Smooth muscle cell (in vitro differentiated cells): ENCODE data around the gene ST6GALNAC1. TPM values are rescaled to one million over a fixed set of nuclear protein-coding genes. Genes with fewer than 3 reads are reported as not detected.

ENCODE experiments used
- DNase-seq: peaks from one replicate; lab custom pipeline; 2025; ENCODE audit not compliant: unreplicated experiment; lab: John Stamatoyannopoulos, UW
- H2AFZ ChIP-seq: fragments of 200-600 bp; sonication (generic); 2 replicates; pipeline ENCODE4 v1.6.0; 2016; ENCODE audit warnings: antibody characterized with exemption, low read depth, mild to moderate bottlenecking
- H3F3A ChIP-seq: fragments of 200-600 bp; sonication (generic); 2 replicates; pipeline ENCODE4 v1.6.0; 2017; ENCODE audit warnings: antibody characterized with exemption, low read depth
- H3K27ac ChIP-seq: fragments of 200-600 bp; sonication (generic); 2 replicates; pipeline ENCODE4 v1.5.1; 2016; ENCODE audit warnings: low read depth, mild to moderate bottlenecking
- H3K27me3 ChIP-seq: fragments of 200-600 bp; sonication (generic); 2 replicates; pipeline ENCODE4 v1.6.1; 2016; ENCODE audit warnings: low read depth, mild to moderate bottlenecking
- H3K36me3 ChIP-seq: fragments of 200-600 bp; sonication (generic); 2 replicates; pipeline ENCODE4 v1.5.1; 2016; ENCODE audit warnings: low read depth
- H3K4me1 ChIP-seq: fragments of 200-600 bp; sonication (generic); 2 replicates; pipeline ENCODE4 v1.5.1; 2016; ENCODE audit warnings: low read depth
- H3K4me2 ChIP-seq: fragments of 200-600 bp; sonication (generic); 2 replicates; pipeline ENCODE4 v1.6.0; 2016; ENCODE audit warnings: mild to moderate bottlenecking
- H3K4me3 ChIP-seq: fragments of 200-600 bp; sonication (generic); 2 replicates; pipeline ENCODE4 v1.5.1; 2016; ENCODE audit warnings: mild to moderate bottlenecking
- H3K79me2 ChIP-seq: fragments of 200-600 bp; sonication (generic); 2 replicates; pipeline ENCODE4 v1.6.0; 2016; ENCODE audit warnings: low read depth, mild to moderate bottlenecking
- H3K9ac ChIP-seq: fragments of 200-600 bp; sonication (generic); 2 replicates; pipeline ENCODE4 v1.6.0; 2016; ENCODE audit warnings: low read depth
- H3K9me3 ChIP-seq: fragments of 200-600 bp; sonication (generic); replicated peaks from 2 replicates; pipeline ENCODE4 v1.5.1; 2016; ENCODE audit warnings: low read depth
- H4K20me1 ChIP-seq: fragments of 200-600 bp; sonication (generic); 2 replicates; pipeline ENCODE4 v1.6.0; 2016; ENCODE audit warnings: low read depth
- WGBS: methylation state at CpG from one replicate; pipeline ENCODE4 v1.1.7; 2016; ENCODE audit warnings: low lambda C conversion rate; 5-methylcytosine and 5-hydroxymethylcytosine counted together
- polyA plus RNA-seq: library from polyadenylated mRNA; unstranded; fragments of >200 nt; fragmentation: Nextera tagmentation; extraction: Ambion mirVana; gene quantifications from 2 replicates; pipeline ENCODE4 v1.2.1, GENCODE V29; 2016
- total RNA-seq: library from RNA; depleted of rRNA; stranded (reverse); fragments of >200 nt; gene quantifications from 2 replicates; pipeline ENCODE4 v1.2.3, GENCODE V29; 2014
- TF ChIP-seq, protein P1 (sequence below): fragments of 200-600 bp; sonication (generic); IDR thresholded peaks from 2 replicates; pipeline ENCODE4 v1.5.1; 2017; ENCODE audit warnings: borderline replicate concordance, mild to moderate bottlenecking, antibody characterized with exemption; ENCODE audit not compliant: insufficient read depth, poor library complexity, severe bottlenecking

Gene ST6GALNAC1
- total and polyA plus RNA-seq, 2 experiments from 2014 or later, result not detected

- peaks cover 11% of the 10 kb centered on the region for H3K27me3 ChIP-seq
- no peaks in the 10 kb centered on the region for H3K79me2 ChIP-seq
- H3K36me3 ChIP-seq, result no peaks in the 10 kb centered on the region
- H3K9me3 ChIP-seq, result no peaks in the 10 kb centered on the region
- H3K9ac ChIP-seq, result no peak overlapping the region
- H3K4me1 ChIP-seq, result no peaks in the 10 kb centered on the region
- WGBS, result 84% methylated on average over 8 of the region's 8 CpGs
- TF ChIP-seq, protein P1, sequence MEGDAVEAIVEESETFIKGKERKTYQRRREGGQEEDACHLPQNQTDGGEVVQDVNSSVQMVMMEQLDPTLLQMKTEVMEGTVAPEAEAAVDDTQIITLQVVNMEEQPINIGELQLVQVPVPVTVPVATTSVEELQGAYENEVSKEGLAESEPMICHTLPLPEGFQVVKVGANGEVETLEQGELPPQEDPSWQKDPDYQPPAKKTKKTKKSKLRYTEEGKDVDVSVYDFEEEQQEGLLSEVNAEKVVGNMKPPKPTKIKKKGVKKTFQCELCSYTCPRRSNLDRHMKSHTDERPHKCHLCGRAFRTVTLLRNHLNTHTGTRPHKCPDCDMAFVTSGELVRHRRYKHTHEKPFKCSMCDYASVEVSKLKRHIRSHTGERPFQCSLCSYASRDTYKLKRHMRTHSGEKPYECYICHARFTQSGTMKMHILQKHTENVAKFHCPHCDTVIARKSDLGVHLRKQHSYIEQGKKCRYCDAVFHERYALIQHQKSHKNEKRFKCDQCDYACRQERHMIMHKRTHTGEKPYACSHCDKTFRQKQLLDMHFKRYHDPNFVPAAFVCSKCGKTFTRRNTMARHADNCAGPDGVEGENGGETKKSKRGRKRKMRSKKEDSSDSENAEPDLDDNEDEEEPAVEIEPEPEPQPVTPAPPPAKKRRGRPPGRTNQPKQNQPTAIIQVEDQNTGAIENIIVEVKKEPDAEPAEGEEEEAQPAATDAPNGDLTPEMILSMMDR, result no peak
- H3F3A ChIP-seq, result no peaks in the 10 kb centered on the region
- no peak overlapping the region for H3K4me2 ChIP-seq
- H3K27ac ChIP-seq, result no peak overlapping the region
- no peak for DNase-seq
- no peak overlapping the region for H2AFZ ChIP-seq
- H3K4me3 ChIP-seq, result no peak overlapping the region
- no peaks in the 10 kb centered on the region for H4K20me1 ChIP-seq
Observed at GRCh38 chr17:76593384-76593826, 50.2 kb downstream of the ST6GALNAC1 start.

DNA sequence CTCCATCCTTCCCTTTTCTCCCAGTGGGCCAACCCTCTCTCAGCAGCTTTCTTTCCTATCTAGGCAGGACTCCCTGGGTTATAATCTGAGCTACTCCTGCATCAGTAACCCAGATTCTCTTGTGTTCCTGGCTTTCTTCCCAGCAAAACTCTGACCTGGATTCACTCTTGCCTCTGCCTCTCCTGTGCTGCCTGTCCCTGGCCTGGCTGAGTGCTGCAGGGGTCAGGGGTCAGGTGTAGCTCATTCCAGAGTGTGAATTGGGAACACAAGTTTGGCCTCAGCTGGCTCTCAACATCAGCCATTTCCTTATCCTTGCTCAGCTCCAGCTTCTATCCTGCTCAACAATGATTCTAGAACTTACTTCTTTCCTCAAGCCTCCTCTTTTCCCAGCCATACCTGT is 55.4 kb downstream of the ST6GALNAC1 start:
- no peaks in the 10 kb centered on the region for H3F3A ChIP-seq
- no peak overlapping the region for H3K9ac ChIP-seq
- TF ChIP-seq, protein P1, result no peak
- H3K4me2 ChIP-seq, result no peak overlapping the region
- no peaks in the 10 kb centered on the region for H4K20me1 ChIP-seq
- no peak for DNase-seq
- H3K9me3 ChIP-seq, result no peaks in the 10 kb centered on the region
- H3K4me1 ChIP-seq, result peaks cover 17% of the 10 kb centered on the region
- H2AFZ ChIP-seq, result no peak overlapping the region
- H3K36me3 ChIP-seq, result no peaks in the 10 kb centered on the region
- no peak overlapping the region for H3K27ac ChIP-seq
- no peaks in the 10 kb centered on the region for H3K79me2 ChIP-seq
- H3K27me3 ChIP-seq, result peaks cover 61% of the 10 kb centered on the region
- no peak overlapping the region for H3K4me3 ChIP-seq

- H3K27me3 ChIP-seq, result peaks cover 62% of the 10 kb centered on the region
- H3K4me3 ChIP-seq, result no peak overlapping the region
- TF ChIP-seq, protein P1, result no peak
- H3K4me1 ChIP-seq, result peaks cover 17% of the 10 kb centered on the region
- H4K20me1 ChIP-seq, result no peaks in the 10 kb centered on the region
- no peaks in the 10 kb centered on the region for H3K9me3 ChIP-seq
- no peak overlapping the region for H2AFZ ChIP-seq
- H3K27ac ChIP-seq, result no peak overlapping the region
- H3K9ac ChIP-seq, result no peak overlapping the region
- H3K36me3 ChIP-seq, result no peaks in the 10 kb centered on the region
- H3F3A ChIP-seq, result peaks cover 4% of the 10 kb centered on the region
- no peaks in the 10 kb centered on the region for H3K79me2 ChIP-seq
- H3K4me2 ChIP-seq, result no peak overlapping the region
- WGBS, result 35% methylated on average over 16 of the region's 17 CpGs
- no peak for DNase-seq
Observed at GRCh38 chr17:76586741-76587487, 56.6 kb downstream of the ST6GALNAC1 start.
